IMR-90 (cell line): ENCODE results near the gene SH3RF3.

Experiments used
- RAD21 ChIP-seq: IDR thresholded peaks from 2 replicates; pipeline ENCODE4 v1.6.1; 2012; ENCODE audit warnings: low read length, improper control_type of control experiment
- RFX5 ChIP-seq: IDR thresholded peaks from 2 replicates; pipeline ENCODE4 v1.8.0; 2012; ENCODE audit warnings: low read depth, mild to moderate bottlenecking, low read length, moderate library complexity
- TF ChIP-seq, protein P1 (sequence below): conservative IDR thresholded peaks from 2 replicates; pipeline ENCODE4 v1.5.1; 2012; ENCODE audit warnings: mild to moderate bottlenecking, low read depth, low read length, improper control_type of control experiment

DNA sequence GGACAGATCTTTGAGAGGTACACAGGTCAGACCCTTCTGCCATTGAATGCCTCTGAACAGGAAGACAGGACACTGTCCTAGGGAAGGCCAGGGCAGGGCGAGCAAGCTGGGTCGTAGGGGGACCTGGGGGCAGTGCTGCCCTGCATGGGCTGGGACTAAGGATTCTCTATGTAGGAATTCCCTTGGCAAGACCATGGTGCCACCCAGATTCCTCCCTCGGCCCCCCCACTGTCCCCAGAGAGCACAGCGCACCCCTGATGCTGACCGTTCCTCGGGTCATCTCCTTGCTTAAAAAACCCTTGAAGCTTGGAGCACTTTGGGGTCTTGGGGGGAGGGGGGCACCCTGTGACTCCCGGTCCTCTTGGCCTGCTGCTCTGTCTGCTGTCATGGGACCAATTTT is 289.7 kb downstream of the SH3RF3 start:
- TF ChIP-seq RAD21 (no peak), RFX5 (no peak)
- TF ChIP-seq, protein P1, sequence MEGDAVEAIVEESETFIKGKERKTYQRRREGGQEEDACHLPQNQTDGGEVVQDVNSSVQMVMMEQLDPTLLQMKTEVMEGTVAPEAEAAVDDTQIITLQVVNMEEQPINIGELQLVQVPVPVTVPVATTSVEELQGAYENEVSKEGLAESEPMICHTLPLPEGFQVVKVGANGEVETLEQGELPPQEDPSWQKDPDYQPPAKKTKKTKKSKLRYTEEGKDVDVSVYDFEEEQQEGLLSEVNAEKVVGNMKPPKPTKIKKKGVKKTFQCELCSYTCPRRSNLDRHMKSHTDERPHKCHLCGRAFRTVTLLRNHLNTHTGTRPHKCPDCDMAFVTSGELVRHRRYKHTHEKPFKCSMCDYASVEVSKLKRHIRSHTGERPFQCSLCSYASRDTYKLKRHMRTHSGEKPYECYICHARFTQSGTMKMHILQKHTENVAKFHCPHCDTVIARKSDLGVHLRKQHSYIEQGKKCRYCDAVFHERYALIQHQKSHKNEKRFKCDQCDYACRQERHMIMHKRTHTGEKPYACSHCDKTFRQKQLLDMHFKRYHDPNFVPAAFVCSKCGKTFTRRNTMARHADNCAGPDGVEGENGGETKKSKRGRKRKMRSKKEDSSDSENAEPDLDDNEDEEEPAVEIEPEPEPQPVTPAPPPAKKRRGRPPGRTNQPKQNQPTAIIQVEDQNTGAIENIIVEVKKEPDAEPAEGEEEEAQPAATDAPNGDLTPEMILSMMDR: no peak
